ENCODE data around the gene HELQ. TPM values are rescaled to one million over a fixed set of nuclear protein-coding genes. Genes with fewer than 3 reads are reported as not detected.

The HELQ gene
- total and polyA plus RNA-seq, 9 of the 15 experiments (the other 6 are each of a cell fraction or from before 2014, with no cell fraction given): 3.5 to 15.2 (median 11.9) TPM

DNA sequence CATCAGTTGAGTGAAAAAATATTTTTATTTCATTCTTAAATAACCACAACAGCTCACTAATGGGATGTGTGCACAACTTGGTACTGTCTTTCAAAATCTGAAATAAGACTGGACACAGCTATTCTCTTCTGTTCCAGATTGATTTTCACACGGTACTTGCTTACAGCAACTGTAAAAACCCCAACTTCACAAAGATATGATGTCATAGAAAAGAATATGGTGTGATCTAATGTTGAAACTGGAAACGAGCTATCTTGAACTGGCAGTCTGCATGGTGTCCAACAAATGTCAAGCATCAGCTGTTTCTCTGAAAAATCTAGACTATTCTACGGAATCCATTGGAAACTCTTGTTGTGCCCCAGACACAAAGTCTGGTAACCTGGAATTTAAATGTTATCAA lies 14.7 kb downstream of the HELQ start:
- Histone ChIP-seq H3K79me2 (ENCODE audit: control insufficient read depth, insufficient read depth, low read length) (no peaks in the 10 kb centered on the region), H3K27ac (ENCODE audit: extremely low read depth, low read depth, low read length) (no peak overlapping the region), H3K4me3 (no peak overlapping the region), H3K27me3 (ENCODE audit: control insufficient read depth in 2 of 2, insufficient read depth in 2 of 2, low read length in 2 of 2) (no peaks in the 10 kb centered on the region), H3K9me3 (replicated peaks; ENCODE audit: control insufficient read depth, insufficient read depth, low read depth, low read length) (no peaks in the 10 kb centered on the region), H3K9me1 (ENCODE audit: control insufficient read depth, insufficient read depth, low read length) (no peaks in the 10 kb centered on the region), H2AFZ (ENCODE audit: low read depth, low read length) (no peak overlapping the region), H3K9ac (ENCODE audit: insufficient read depth in 1 of 2, low read depth in 2 of 2, low read length in 2 of 2) (no peak overlapping the region), H3K36me3 (ENCODE audit: control insufficient read depth, insufficient read depth, low read length) (peaks cover 43% of the 10 kb centered on the region), H3K4me2 (ENCODE audit: insufficient read depth, low read length) (no peak overlapping the region), H4K20me1 (replicated peaks; ENCODE audit: control insufficient read depth, insufficient read depth, low read length) (no peaks in the 10 kb centered on the region), H3K4me1 (replicated peaks in 1 of 2; ENCODE audit: control insufficient read depth in 2 of 2, insufficient read depth in 2 of 2, low read length in 2 of 2) (no peaks in the 10 kb centered on the region)
- FAIRE-seq (no peak), DNase-seq (ENCODE audit: extremely low read depth in 1 of 4, low spot score in 3 of 4) (no peak), ATAC-seq (no peak)
- WGBS (ENCODE audit: insufficient coverage, low coverage, missing lambda C conversion rate): 54% methylated on average over 3 of the region's 3 CpGs
- POLR2A ChIA-PET: interaction anchor here (0.6 to 2.5 kb wide), 5 partner anchors 10 to 124 kb away, joined by 3 to 10 read pairs (median 3); partner anchors contain the start of genes HELQ and MRPS18C
- CTCF ChIA-PET (ENCODE audit: low intra/inter-chr PET ratio): no interaction called here
- intact Hi-C loops (cut with micrococcal nuclease): no loop called here
- no TSS peak for BruUV-seq (replicated peaks)
- TF ChIP-seq TGIF2 (CRISPR knock-in tag; IDR thresholded peaks at IDR 0.05): no peak
- TF ChIP-seq ZNF592 (IDR thresholded peaks at IDR 0.05): no peak
- no peak for TF ChIP-seq ZNF274 (IDR thresholded peaks at IDR 0.05; ENCODE audit: borderline replicate concordance, low read depth, low read length)
- no peak for TF ChIP-seq ZNF134 (CRISPR knock-in tag; conservative IDR thresholded peaks at IDR 0.05)
- no peak for TF ChIP-seq BCOR (IDR thresholded peaks at IDR 0.05)
- in situ Hi-C loops (cut with MboI): no loop called here

Measured in K562 (cell line).